Vagina (tissue), 2 donors: Measurements from ENCODE around the gene PDE7B.

Source experiments
- POLR2A ChIP-seq, 2 donors: fragments of 450-650 bp; IDR thresholded peaks; one replicate each; pipeline ENCODE4 v1.6.1; 2017; ENCODE audit warnings: antibody characterized with exemption in 2 of 2, mild to moderate bottlenecking in 2 of 2, moderate library complexity in 2 of 2
- POLR2AphosphoS5 ChIP-seq, 2 donors: sonication (generic); formaldehyde crosslinking; IDR thresholded peaks; one replicate each; pipeline ENCODE4 v1.9.0; 2017; ENCODE audit warnings: antibody characterized with exemption in 2 of 2, mild to moderate bottlenecking in 2 of 2, low read depth in 1 of 2; ENCODE audit not compliant: insufficient read depth in 1 of 2

DNA sequence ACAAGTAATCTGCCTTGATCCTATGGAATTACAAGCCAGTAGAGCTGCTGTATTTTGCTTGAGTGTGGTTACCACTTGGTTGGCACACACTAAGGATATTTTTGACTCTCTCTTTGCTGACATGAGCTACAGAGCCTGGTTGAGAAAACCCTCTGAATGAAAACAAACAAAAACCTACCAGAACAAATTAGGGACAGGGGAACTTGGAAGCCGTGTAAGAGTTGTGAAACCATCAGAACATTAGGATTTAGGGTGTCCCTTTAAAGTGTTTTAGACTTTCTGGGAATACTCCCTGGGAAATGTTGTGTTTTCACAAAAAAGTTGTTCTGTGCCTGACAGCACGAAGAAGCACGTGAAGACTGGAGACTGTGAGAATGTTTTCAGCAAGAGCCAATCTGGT is 20.5 kb upstream of the PDE7B start:
- TF ChIP-seq POLR2AphosphoS5 (IDR thresholded peaks at IDR 0.05; ENCODE audit: insufficient read depth in 1 of 2, low read depth in 1 of 2) (no peak), POLR2A (IDR thresholded peaks at IDR 0.05) (no peak)
